Skin of body (tissue), 2 donors: Measurements from ENCODE around the gene OSGEP. TPM values are rescaled to one million over a fixed set of nuclear protein-coding genes. Genes with fewer than 3 reads are reported as not detected.
"Not testable (repeated sequence)": the region's sequence is repeated elsewhere in the genome, so short reads cannot be mapped to it uniquely, and the experiment has no call there.

Experiments used
- DNase-seq: peaks from one replicate; lab custom pipeline; 2025; lab: John Stamatoyannopoulos, UW
- total RNA-seq: library from RNA; depleted of rRNA; stranded (reverse); fragments of >200 nt; gene quantifications from one replicate; pipeline ENCODE4 v1.2.3, GENCODE V29; 2014

Gene OSGEP
- total RNA-seq, 1 donor from 2014 or later: 33.6 TPM

DNA sequence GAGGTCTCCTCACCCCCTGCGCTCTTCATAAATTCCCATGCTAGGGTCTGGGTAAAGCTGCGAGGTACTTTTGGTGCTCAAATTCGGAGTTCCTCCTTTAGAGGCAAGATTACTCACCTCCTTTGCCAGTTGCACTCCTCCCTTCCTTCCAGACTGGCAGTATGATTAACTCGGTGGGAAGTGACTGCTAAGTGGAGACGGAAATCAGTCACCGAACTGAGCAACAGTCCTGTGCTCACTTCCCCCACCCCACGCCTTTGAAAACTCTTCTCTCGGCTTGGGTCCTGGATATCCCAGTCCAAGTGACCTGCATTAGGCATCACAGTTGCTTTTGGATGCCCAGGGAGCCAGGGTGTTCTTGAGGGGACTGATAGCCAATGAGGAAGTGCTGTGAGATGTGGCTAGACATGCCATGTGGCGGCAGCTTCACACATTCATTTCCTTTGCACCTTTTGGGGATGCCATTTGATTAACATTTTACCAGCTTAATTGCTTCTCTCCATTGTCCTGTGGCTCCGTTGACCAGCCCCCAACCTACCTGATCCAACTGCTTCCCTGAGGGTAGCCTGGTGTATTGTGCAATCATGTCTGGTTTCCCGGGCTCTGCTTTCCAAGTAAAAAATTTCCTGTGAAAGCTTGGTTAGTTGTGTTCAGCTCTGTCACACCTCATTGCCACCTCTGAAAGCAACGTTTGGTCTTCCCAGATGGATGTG is 15.4 kb upstream of the OSGEP start:
- no peak for DNase-seq

- peak; percentile 73 for DNase-seq
Measured at GRCh38 chr14:20469242-20469889, 14.8 kb upstream of the OSGEP start, which contains the start of gene PNP. Gene PNP, plus strand, starts transcription at chr14:20469406. Its CDS starts 119 bp downstream, at chr14:20469525.

- DNase-seq: no peak
Measured at GRCh38 chr14:20468764-20469241, 14.2 kb upstream of the OSGEP start.

DNA sequence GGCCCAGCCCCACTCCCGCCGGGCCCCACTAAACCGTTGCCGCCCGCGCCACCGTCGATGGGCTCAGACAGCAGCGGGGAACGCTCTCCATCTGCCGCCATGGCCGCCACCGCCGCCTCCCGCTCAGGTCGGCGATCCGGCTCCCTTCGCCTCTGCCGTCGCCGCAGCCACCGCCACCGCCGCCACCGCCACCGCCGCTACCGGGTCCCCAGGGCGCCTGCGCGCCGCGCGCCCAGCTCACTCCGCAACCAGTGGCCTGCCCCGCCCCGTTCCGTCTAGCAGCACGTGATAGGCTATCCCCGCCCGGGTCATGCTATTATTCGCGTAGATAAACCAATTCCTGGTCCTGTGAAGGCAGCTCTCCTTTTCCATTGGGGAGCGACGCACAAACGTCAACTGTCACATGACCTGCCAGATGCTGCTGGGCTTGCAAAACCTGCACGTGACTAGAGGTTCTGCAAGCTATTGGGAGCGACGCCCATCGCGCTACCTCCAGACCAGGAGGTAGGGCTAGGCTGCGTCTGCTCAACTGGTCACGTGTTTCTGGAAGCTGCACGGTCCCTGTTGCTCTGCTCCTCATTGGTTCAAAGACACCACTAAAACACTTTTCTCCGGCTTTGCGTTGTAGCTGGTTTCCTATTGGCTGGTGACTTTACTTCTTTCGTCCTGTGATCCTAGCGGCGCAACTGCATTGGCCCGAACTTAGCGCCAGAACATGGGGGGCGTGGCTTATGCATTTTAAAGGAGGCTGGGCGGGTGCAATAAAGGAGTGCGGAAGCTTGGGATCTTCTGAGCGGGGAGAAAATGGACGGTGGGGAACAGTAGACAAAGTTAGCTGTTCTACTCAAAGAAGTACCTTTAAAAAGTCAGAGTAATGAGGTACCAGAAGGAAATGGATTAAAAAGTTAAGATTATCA is 6.9 kb upstream of the OSGEP start, which contains the start of gene PIP4P1:
Gene PIP4P1 (minus strand): TSS at position 210 of the 917 bp plus-strand sequence. CDS start 109 bp downstream, at position 101.
- peak; percentile 100 for DNase-seq

GRCh38 chr14:20460458-20461224 is 6.0 kb upstream of the OSGEP start:
- no peak for DNase-seq

DNA sequence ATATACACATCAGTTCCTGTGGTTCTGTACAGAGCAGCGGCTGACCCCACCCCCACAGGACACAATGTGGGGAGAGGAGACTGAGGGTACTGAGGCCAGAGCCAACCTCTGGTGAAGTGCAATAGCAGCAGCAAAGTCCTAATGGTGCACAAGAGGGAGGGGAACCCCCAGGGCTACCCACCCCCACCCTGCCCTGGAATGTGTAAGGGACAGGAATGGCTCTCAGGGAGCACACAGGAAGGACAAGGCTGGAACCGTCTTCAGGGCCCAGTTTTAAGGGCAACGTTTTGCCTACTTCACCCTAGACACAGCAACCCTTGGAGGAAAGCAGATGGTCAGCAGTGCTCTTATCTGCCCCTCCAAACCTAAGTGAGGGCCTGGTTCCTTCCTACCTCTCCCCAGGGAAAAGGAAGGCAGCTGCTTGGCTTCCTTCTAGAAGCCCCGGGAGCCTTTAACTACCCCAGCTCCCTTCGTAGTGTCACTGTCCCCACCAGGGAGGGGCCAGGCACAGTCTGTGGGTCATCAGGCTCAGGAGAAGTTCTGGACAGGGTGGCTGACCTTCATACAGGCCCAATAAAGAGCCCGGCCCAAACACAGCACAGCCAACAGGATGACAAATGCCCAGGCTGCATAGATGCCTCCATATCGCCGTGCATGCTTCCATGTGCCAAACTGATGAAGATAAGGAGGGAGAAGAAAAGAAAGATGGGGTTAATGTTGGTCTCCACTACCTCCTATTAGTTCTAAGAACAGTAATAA is 3.6 kb upstream of the OSGEP start:
- no peak for DNase-seq

DNA sequence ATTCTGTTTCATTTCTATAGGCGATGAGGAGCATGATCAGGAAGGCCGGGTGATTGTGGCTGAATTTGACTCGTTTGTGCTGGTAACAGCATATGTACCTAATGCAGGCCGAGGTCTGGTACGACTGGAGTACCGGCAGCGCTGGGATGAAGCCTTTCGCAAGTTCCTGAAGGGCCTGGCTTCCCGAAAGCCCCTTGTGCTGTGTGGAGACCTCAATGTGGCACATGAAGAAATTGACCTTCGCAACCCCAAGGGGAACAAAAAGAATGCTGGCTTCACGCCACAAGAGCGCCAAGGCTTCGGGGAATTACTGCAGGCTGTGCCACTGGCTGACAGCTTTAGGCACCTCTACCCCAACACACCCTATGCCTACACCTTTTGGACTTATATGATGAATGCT is 2.4 kb upstream of the OSGEP start:
- no peak for DNase-seq

- DNase-seq: peak; percentile 93
Measured at GRCh38 chr14:20455355-20456300, 1.0 kb upstream of the OSGEP start.

DNA sequence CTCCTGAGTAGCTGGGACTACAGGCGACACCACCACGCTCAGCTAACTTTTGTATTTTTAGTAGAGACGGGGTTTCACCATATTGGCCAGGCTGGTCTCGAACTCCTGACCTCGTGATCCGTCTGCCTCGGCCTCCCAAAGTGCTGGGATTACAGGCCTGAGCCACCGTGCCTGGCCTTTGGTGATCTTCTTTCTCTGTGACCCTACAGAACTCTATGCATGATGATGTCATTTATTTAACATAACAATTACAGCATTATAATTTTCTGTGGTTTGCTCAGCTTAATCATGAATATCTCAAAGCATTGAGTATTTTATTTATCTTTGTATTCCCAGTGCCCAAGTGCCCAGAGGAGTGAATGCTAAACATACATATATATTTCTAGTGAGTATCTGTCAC is 1.8 kb downstream of the OSGEP start:
- not testable (repeated sequence) for DNase-seq

- no peak for DNase-seq
Measured at GRCh38 chr14:20446889-20447288, 7.7 kb downstream of the OSGEP start.

DNA sequence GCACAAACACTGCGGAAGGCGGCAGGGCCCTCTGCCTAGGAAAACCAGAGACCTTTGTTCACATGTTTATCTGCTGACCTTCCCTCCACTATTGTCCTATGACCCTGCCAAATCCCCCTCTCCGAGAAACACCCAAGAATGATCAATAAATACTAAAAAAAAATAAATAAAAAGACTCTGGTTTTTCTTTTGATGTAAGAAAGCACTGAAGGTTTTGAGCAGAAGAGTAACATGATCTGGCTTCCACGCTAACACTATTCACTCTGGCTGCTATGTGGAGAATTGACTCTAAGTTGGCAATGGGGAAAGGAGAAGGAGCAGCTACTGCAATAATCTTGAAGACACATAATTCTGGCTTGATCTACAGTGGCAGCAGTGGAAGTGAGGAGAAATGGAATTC is 11.0 kb downstream of the OSGEP start:
- not testable (repeated sequence) for DNase-seq

DNA sequence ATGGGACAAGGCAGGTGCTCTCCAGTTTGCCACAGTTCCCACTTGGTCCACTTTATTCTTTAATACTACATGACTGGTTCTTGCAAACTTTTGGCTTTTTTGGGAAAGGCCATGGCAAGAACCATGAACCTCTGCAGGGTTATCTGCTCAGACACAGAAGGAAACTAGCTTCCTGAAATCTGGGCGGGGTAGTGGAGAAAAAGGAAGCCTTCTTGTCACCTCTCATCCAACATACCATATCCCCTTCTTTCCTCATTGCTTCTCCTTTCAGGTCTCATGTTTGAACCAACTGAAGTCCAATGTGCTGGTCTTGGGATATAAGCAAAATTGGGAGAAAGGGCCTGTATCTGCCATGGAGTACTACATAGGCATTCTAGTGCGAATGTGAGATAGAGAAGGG is 13.2 kb downstream of the OSGEP start:
- no peak for DNase-seq

DNA sequence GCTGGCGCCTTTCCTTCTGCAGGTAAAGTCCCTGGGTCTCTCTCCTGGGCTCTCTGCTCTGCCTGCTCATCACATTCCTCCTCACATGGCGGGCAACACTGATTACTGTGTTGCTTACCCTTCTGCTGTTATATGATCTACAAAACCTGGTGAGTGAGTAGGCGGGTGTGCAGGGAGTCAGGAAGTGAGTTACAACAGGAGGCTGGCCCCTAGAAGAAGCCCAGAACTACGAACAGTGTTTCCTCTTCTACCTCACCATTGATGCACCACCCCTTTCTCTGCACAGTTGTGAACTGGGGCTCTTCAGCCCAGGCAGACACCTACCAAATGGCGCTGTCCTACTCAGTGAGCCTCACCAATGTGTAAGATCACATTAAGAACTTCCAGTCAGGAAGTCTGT is 13.7 kb downstream of the OSGEP start:
- no peak for DNase-seq

DNA sequence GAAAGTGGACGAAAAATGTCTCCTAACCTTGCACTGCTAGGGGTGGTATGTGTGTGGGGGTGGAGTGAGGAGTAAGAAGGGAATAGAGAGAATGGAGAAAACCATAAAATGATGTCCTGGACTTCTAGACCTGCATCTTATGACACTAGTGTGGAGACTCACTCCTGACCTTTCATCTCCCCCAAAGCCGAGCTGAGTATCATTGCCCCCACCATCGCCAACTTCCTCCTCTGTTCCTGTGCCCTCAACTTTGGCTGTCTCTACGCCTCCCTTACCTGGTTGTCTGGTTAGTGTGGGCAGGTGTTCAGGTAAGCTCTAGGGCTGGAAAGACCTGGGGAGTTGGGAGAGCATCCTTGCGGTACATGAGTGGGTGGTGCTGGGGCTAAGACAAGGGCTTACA is 14.1 kb downstream of the OSGEP start:
- no peak for DNase-seq

DNA sequence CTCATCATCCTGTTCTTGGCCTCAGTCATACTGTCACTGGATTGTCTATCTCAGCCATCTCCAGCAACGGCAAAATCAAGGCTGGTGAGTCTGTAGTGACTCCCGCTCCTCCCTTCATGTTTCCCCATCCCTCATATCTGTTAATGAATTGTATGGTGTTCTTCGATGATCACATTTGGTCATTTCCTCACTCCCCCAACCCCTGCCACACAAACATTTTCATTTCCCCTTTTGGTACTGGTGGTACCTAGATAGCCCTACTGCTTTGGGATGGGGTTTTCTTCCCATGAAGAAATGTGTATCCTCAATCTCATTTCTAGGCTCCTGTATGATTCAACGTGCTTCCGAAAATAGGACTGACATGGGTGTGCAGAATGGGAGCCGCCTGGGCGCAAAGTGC is 15.9 kb downstream of the OSGEP start:
- no peak for DNase-seq

DNA sequence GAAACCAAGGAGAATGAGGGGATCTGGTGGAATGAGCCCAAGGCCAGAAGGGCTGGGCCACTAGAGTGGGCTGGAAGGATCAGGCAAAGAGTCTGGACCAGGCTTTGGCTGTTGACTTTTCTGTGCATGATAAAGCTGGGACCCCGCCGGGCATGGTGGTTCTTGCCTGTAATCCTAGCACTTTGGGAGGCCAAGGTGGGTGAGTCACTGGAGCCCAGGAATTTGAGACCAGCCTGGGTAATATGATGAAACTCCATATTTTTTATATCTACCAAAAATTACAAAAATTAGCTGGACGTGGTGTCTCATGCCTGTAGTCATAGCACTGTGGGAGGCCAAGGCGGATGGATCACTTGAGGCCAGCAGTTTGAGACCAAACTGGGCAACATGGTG is 18.3 kb downstream of the OSGEP start:
- no peak for DNase-seq

DNA sequence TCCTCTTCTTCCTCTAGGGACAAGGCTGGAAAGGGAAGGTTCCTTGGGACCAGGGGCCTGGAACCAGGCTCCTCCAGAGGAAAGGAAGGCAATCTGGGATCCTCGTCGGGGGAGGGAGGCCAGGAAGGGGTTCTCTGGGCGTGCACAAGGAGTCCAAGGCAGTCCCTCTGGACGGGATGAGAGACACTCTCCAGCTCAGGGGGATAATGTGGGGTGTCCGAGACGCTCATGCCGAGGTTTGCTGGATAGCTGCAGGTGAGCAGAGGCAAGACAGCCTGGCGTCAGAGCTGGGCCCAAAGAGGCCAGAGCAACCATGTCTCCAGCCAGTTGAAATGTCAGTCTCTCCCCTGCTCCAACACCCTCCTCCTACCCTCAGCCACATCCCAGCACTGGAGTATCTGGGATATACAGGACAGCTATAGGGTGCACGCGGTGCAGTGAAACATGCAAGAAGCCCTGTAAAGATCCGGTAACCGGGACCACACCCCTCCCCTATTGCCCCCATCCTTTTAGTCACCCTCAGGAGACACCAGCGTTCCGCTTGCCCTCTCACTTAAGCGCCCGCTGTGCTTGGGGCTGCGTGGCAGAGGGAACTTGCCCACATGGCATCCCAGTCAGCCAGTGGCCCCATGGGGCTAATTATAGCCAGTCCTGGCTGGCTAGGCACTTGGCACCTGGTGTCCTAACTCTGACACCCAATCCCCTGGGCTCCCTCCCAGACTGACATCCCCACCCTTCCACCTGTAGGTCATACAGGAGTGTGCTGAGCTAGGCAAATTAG is 18.8 kb downstream of the OSGEP start, which contains the start of gene KLHL33:
Gene KLHL33 (minus strand): TSS at position 585 of the 781 bp plus-strand sequence. CDS start 355 bp downstream, at position 230.
- no peak for DNase-seq
